Kidney tubule cell (primary cell): Measurements from ENCODE around the gene MRFAP1.
"Not testable (repeated sequence)": the region's sequence is repeated elsewhere in the genome, so short reads cannot be mapped to it uniquely, and the experiment has no call there.

ENCODE experiments used
- DNase-seq: peaks from one replicate; pipeline ENCODE4 v3.0.0-alpha.2; 2018; ENCODE audit warnings: low spot score

MRFAP1 gene

DNA sequence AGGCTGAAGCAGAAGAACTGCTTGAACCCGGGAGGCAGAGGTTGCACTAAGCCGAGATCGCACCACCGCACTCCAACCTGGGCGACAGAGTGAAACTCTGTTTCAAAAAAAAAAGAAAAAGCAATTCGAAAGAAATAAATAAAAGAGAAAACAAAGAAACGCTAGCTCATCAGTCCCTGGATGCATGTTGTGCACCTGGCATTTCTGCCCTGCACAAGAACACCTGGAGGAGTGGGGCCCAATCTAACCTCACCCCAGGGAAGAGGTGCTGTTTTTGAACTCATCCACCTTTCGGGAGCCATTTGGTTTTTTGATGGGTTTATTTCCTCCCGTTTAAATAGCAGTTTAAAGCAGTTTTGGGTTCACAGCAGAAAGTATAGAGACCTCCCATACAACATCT, 5.7 kb upstream of the MRFAP1 start:
- DNase-seq: no peak

DNA sequence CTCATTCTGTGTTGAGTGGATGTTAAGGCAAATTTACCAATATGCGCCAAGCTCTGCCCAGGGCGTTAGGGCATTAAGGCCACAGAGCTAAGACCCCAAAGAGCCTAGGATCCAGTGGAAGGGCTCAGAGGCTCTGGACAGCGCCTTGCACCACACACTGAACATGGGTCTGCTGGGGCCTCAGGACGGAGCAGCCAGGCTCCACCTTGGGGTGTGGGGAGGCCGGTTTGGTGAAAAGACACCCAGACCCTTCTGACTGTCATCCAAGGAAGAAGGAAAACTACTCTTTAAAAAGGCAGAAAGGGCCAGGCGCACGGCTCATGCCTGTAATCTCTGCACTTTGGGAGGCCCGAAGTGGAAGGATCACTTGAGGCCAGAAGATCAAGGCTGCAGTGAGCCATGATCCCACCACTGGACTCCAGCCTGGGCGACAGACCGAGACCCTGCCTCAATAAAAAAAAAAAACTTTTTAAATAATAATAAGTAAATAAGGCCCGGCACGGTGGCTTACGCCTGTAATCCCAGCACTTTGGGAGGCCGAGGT, 1.3 kb upstream of the MRFAP1 start:
- no peak for DNase-seq

DNA sequence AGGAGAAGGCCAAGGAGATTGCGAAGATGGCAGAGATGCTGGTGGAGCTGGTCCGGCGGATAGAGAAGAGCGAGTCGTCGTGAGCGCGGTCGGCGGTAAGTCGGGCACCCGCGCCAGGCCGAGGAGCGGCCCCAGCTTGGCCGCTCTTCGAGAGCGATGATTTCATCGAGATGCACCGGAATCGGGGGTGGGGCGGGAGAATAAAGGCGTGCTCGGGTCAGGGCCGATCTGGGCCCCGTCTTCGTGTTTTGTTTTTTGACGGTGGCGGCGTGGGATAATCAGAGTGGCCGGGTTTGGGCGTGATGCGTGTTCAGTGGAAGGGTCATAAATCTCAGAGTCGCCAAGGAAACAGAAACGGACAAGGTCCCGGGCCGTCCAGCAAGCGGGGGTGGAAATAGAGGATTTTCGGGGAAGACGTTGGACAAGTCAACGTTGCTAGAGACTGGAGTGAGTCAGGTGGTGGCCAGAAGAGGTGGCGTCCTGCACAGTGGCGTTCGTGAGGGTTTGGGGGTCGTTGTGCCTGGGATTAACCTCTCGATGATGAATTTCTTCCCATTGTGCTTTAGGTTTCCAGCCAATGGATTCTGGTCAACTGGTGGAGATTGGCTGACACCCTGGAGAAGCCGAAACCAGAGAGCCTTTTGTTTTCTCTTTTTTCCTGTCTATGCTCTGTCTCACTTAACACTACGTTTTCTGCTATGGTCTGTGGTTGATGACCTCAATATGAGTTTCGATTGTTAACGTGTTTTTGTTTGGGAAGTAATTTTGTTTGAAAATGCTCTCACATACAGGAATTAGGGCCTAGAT, 882 bp downstream of the MRFAP1 start:
- peak; percentile 52 for DNase-seq

DNA sequence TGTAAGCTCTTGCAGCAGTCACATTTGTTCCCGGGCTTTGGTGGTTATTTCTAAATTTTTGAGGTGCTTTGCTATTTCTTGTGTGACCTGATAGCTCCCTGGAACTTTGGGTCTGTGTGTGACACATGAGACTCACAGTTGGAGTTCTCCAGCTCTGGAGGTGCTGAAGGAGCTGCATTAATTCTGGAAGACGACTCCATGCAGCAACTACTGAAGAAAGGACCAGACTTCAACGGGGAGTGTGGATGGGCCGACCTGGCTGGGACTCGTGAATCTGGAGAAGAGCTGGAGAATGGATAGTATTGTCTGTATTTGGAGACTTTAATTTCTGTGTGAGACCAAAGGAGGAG, 1.5 kb downstream of the MRFAP1 start:
- DNase-seq: no peak

DNA sequence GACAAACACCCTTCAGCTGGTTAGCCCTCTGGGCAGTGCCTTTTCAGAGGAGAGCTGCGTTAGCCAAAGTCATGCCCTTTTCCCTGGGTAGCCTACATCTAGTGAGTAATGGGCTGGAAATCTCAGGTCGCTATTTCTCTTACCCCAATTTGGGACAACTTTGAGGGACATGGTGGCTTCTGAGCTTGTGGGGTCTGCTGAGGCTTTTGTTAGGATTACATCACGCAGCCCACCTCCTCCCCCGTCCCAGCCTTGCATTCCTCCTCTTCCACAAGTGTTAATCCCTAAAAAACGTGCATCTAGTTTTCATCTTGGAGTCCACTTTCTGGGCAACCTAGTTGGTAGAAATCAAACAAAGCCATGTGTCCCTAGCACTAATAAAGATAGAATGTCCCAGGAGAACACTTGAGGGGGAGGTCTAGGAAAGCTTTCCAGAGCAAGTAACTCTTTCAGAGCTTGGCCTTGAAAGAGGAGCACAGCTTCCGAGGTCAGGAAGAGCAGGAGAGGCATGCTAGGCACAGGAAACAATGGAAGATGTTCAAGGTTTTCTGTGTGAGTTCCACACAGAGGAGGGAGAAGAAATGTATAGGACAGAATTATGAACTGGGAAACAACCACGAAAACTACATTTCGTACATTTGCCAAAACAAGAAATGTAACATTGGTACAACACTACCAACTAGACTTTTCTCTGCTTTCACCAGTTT, 2.8 kb downstream of the MRFAP1 start:
- no peak for DNase-seq

DNA sequence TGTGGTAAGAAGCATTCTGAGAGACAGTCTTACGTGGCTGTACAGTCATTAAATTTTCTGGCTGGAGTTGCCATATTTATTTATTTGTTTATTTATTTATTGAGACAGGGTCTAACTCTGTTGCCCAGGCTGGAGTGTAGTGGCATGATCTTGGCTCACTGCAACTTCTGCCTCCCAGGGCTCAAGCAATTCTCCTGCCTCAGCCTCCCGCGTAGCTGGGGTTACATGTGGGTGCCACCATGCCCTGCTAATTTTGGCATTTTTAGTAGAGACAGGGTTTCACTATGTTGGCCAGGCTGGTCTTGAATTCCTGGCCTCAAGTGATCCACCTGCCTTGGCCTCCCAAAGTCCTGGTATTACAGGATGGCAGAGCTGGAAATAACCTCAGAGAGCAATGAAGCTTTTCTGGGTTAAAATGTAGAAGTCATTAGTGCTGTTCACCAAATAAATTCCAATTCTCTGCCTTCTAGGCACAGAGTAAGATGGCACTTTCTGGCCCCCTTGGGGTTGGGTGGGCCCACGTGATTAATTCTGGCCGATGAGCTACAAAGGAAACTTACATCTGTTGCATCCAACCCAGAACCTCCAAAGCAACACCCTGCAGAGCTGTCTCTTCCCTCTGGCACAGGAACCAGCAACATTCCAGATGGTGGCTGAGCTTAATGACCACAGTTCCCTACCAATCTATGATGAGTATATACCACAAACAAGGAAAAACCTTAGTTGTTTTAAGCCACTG, 4.5 kb downstream of the MRFAP1 start:
- DNase-seq: no peak

DNA sequence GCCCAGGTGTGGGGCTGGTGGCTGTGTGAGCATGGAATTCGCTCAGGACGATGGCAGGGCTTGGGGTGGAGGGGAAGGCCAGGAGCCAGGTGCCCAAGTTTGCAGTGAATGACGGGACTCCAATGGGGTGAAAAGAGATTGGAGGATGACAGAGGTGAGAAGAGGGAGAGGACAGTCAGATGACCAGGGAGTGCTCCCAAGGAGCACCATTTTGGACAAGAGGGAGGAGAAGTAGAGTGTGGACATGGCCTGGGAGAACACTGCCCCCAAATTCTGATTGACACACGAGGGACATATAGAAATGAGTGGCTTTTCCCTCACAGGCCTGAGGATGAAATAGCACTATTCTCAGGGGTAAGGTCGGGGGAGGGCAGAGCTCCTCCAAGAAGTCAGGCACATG, 6.7 kb downstream of the MRFAP1 start:
- no peak for DNase-seq

DNA sequence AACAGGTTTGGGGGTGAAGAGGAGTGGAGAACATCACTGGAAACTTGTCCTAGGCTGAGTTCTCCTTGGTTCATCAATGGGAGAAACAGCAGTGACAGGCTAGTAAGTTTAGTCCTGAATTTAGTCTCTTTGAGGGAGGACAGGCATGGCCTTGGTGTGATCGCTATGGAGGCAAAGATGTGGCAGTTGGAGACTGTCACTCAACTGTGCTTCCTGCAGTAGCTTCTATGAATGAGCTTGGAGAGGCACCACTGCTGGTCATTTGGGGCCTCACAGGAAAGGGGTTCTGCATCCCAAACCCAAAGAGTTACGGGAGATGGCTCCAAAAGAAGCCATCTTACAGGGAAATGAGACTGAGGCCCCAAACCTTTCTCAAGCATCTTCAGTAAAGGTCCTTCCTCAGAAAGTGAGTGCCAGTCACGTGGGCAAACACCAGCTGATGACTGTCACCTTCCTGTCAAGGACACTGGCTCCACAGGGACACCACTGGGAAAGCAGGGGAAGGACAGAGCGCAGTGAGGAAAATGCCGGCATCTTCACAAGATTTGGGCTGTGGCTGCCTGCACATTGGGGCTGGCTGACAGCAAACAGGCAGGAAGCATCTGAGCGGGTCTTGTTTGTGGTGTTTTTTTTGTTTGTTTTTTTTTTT, 7.2 kb downstream of the MRFAP1 start:
- DNase-seq: no peak

DNA sequence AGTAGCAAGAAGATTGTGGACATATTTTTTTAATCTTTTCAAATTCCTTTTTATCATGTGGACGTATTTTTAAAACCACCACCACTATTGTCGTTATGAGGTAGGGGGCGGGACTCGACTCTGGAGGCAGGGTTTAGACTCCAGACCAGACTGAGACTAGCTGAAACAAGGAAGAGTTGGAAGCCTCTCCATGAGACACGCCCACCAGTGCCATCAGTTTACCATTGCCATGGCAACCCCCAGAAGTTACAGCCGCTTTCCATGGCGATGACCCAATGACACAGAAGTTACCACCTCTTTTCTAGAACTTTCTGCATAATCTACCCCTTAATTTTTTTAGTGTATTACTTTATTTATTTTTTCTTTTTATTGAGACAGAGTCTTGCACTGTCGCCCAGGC, 8.7 kb downstream of the MRFAP1 start:
- DNase-seq: no peak

DNA sequence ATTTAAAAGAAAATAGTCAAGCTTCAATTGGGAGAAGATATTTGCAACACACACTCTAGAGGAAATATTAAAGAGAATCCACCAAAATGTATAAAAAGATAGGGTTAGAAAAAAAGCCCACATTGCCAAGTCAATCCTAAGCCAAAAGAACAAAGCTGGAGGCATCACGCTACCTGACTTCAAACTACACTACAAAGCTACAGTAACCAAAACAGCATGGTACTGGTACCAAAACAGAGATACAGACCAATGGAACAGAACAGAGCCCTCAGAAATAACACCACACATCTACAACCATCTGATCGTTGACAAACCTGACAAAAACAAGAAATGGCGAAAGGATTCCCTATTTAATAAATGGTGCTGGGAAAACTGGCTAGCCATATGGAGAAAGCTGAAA, 13.7 kb downstream of the MRFAP1 start:
- DNase-seq: not testable (repeated sequence)

DNA sequence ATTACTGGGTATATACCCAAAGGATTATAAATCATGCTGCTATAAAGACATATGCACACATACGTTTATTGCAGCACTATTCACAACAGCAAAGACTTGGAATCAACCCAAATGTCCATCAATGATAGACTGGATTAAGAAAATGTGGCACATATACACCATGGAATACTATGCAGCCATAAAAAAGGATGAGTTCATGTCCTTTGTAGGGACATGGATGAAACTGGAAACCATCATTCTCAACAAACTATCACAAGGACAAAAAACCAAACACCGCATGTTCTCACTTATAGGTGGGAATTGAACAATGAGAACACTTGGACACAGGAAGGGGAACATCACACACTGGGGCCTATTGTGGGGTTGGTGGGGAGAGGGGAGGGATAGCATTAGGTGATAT, 14.8 kb downstream of the MRFAP1 start:
- DNase-seq: not testable (repeated sequence)

DNA sequence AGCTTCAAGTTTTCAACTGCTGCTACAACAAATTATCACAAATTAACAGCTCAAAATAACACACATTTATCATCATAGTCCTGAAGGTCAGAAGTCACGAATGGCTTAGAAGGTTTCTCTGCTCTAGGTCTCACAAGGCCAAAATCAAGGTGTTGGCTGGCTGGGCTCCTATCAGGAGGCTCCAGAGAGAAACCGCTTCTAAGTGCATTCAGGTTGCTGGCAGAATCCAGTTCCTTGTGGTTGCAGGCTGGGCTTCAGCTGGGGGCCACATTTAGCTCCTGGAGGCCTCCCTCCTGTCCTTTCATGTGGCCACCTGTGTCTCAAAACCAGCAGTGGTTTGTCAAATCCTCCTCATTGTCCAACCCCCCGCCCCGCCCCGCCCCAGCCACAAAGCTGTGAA, 15.4 kb downstream of the MRFAP1 start:
- no peak for DNase-seq

DNA sequence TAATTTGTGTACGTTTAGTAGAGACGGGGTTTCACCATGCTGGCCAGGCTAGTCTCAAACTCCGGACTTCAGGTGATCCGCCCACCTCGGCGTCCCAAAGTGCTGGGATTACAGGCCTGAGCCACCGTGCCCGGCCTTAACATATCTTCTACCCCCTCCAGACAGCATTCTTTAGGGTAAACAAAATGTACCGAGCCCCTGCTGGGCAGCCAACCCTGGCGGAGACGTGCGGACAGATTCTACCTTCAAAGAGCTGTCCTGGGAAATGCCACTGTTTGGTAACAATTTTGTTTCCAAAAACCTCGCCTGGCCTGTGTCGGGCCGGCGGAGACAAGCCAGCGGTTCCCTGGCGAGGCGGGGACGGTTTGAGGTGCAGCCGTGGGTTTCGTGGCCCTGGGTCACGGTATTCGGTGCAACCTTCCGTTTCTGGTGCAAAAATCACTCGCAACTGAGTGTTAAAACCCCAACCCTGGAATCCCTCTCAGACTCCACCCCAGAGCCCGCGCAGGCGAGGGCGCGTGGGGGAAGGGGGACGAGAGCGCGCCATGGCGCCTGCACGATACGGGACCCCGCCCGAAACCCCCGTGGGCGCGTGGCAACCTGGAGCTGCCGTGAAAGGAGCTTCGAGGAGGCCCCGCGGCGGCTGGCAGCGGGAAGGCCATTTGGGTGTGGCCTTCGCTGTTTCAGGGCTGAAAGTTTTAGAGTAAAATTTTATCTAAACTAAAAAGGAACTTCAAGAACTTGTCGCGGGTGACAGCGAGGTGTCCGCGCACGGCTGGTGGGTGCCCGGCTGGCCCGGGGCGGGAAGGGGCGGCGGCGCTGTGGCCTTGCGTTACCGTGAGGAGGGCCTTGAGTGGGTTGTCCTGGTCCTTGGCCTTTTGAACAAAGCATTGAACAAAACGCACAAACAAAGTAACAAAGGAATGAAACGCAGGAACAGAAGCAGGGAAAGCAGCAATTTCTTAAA, 17.0 kb downstream of the MRFAP1 start:
- DNase-seq: no peak

DNA sequence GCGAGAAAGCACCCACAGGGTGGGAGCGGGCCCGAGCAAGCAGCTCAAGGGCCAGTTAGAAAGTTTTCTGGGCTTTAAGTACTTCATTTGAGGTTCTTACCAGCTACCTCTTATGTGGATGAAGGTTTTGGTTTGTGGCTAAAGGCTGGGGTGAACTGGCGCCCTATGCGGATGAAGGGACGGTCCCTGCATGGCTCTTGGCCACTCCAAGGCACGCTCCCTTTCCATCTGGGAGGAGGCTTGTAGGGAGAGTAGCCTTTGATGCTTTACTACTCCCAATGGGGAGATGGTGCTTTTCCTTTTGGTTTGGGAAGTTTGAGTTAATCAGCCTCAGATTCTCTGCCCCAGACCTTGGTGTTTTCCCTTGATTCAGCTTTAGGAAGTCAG, 17.7 kb downstream of the MRFAP1 start:
- no peak for DNase-seq

DNA sequence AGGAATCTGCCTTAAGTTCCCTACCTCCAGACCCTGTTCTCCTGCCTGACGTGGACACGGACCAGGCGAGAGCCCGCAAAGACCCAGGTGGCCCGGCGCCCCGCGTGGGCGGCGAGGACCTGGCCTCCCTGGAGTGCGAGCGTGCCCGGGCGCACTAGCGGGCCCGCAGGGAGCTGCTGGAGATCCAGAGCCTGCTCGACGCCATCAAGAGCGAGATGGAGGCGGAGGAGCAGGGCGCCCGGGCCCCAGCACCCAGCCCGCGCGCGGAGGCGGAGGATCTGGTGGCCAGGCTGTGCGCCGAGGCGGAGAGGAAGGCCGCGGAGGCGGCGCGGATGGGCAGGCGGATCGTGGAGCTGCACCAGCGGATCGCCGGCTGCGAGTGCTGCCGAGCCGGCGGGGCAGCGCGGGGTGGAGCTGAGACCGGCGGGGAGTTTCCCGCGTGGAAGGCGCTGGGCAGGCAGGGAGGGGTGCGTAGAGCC, 18.2 kb downstream of the MRFAP1 start:
- peak; percentile 47 for DNase-seq

DNA sequence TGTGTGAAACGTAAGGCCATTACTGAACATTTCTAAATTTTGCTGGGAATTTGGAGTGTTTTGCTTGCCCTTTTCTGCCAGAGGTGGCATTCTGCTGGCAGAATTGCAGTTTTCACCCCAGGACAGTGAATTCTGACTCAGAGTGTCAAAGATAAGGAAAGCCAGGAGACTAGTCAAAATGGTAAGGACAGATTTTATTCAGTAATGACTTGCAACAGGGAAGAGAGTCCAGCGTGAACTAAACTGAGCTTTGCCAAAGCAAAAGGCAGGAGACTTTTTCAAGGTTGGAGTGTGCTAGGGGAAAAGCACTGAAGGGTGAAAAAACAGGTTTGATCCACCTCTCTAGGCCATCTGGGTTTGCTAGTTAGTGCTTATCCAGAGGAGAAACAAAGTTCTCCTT, 19.4 kb downstream of the MRFAP1 start:
- DNase-seq: no peak

DNA sequence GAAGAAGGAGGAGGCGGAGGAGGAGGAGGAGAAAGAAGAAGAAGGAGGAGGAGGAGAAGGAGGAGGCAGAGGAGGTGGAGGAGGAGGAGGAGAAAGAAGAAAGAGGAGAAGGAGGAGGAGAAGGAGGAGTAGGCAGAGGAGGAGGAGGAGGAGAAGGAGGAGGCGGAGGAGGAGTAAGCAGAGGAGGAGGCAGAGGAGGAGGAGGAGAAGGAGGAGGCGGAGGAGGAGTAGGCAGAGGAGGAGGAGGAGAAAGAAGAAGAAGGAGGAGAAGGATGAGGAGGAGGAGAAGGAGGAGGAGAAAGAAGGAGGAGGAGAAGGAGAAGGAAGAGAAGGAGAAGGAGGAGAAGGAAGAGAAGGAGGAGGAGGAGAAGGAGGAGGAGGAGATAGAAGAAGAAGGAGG, 19.9 kb downstream of the MRFAP1 start:
- DNase-seq: no peak

DNA sequence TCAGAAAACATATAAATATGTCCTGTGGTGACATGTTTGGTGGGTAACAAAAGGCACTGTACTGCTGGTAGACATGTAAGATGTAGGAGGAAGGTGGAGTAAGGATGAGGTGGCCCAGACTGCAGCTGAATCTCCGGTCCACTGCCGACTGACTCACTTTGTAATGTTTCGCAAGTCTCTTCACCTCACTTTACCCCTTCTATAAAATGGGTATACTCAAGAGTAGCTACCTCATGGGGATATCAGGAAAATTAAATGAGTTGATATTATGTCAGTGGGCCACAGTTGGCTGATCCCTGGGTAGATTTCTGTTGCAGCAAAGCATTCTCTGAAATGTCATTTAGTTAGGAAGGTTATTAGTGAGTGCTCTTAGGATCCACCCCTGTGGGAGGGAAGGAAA, 22.1 kb downstream of the MRFAP1 start:
- no peak for DNase-seq

DNA sequence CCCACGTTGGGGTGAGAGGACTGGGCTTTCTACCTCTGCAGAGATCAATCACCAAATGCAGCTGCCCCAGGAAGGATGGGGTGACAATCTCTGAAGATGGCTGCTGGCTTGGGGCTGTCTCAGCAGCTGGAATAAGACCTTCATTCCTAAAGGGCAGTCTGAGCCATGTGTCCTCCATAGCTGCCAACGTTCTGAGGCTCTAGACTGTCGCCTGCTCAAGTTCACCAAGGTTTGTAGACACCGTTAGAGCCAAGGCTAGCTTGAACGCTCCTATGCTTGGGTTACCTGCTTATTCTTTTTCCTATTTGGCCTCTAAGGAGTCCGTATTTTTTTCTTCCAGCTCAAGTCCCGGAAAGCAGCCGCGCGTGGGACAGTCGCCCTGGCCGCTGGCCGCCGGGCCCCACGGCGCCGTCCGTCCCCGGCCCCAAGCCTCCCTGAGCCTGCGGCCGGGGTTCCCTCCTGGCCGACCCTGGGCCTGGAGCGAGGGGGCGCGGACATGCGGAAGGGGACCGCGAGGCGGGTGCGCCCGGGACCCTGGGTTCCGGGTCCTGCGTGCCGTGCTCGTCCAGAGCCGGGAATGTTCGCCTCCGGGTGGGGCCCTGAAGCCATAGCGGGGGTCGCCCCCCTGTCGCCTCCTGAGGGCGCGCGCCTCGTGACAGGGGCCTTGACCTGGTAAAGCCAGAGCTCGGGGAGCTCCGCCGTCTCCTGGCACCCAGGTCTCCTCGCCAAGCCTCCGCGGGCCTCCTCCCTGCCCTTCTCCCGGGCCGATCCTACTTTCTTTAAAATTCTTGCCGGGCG, 23.3 kb downstream of the MRFAP1 start:
- DNase-seq: no peak

DNA sequence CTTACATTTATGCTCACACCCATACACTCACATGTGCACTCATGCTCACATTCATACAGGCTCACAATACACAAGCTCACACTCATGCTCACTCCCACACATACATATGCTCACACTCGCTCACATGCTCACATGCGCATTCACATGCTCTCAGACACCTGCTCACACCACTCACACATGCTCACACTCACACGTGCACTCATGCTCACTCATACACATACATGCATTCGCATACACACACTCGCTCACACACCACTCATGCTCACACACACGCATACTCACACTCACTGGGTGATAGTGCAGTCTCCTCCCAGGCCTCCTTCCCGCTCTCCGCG, 24.8 kb downstream of the MRFAP1 start:
- DNase-seq: no peak
